Neuronal stem cell (in vitro differentiated cells): ENCODE measurements around the gene TMEM187. TPM values are rescaled to one million over a fixed set of nuclear protein-coding genes. Genes with fewer than 3 reads are reported as not detected.

Source experiments
- DNase-seq: peaks from one replicate; pipeline ENCODE4 v3.0.0-alpha.2; 2013; ENCODE audit warnings: low spot score
- H2AFZ ChIP-seq: one replicate; pipeline ENCODE4 v1.6.1; 2013; ENCODE audit warnings: mild to moderate bottlenecking, low read length, inconsistent platforms
- H2AK5ac ChIP-seq: 2 replicates; pipeline ENCODE4 v1.6.1; 2013; ENCODE audit warnings: low read depth, mild to moderate bottlenecking, inconsistent platforms, low read length, moderate library complexity, mixed read lengths
- H2BK120ac ChIP-seq: 2 replicates; pipeline ENCODE4 v1.6.1; 2013; ENCODE audit warnings: low read depth, mild to moderate bottlenecking, inconsistent platforms, low read length, moderate library complexity, mixed read lengths
- H2BK12ac ChIP-seq: one replicate; pipeline ENCODE4 v1.6.1; 2013; ENCODE audit warnings: low read length, inconsistent platforms
- H2BK15ac ChIP-seq: 2 replicates; pipeline ENCODE4 v1.6.1; 2013; ENCODE audit warnings: mild to moderate bottlenecking, low read length, inconsistent platforms, mixed read lengths
- H2BK5ac ChIP-seq: one replicate; pipeline ENCODE4 v1.6.1; 2013; ENCODE audit warnings: inconsistent platforms, mild to moderate bottlenecking, low read length, moderate library complexity
- H3K14ac ChIP-seq: one replicate; pipeline ENCODE4 v1.6.1; 2013; ENCODE audit warnings: low read length, inconsistent platforms
- H3K18ac ChIP-seq: 2 replicates; pipeline ENCODE4 v1.6.1; 2013; ENCODE audit warnings: low read length, inconsistent platforms
- H3K23ac ChIP-seq: 2 replicates; pipeline ENCODE4 v1.6.1; 2013; ENCODE audit warnings: low read depth, mild to moderate bottlenecking, mixed read lengths, low read length, inconsistent platforms; ENCODE audit not compliant: poor library complexity
- H3K27ac ChIP-seq: replicated peaks from 3 replicates; pipeline ENCODE4 v1.5.1; 2013; ENCODE audit warnings: low read length, inconsistent platforms
- H3K27me3 ChIP-seq, 3 experiments: 2 replicates each; pipeline ENCODE4 v1.6.1; 2013; ENCODE audit warnings: low read length in 3 of 3, mild to moderate bottlenecking in 2 of 3, inconsistent platforms in 1 of 3, low read depth in 1 of 3, mixed read lengths in 1 of 3, moderate library complexity in 1 of 3; ENCODE audit not compliant: control insufficient read depth in 3 of 3, insufficient read depth in 3 of 3
- H3K36me3 ChIP-seq, 2 donors: replicated peaks in 1 of 2; 2 replicates each; pipeline ENCODE4 v1.6.1; 2013; ENCODE audit warnings: low read length in 2 of 2; ENCODE audit not compliant: control insufficient read depth in 2 of 2, insufficient read depth in 2 of 2
- H3K4ac ChIP-seq: 2 replicates; pipeline ENCODE4 v1.6.1; 2013; ENCODE audit warnings: inconsistent platforms, mild to moderate bottlenecking, low read length, moderate library complexity
- H3K4me1 ChIP-seq, 2 donors: 1 replicate in 1 of 2; 2 replicates in 1 of 2; pipeline ENCODE4 v1.6.1; 2013; ENCODE audit warnings: low read length in 2 of 2, low read depth in 1 of 2; ENCODE audit not compliant: control insufficient read depth in 2 of 2, insufficient read depth in 1 of 2
- H3K4me2 ChIP-seq: one replicate; pipeline ENCODE4 v1.6.1; 2013; ENCODE audit warnings: mild to moderate bottlenecking, low read length, inconsistent platforms; ENCODE audit not compliant: insufficient read depth, poor library complexity, severe bottlenecking
- H3K4me3 ChIP-seq, 2 donors: 2 replicates each; pipeline ENCODE4 v1.5.1; 2013; ENCODE audit warnings: low read length in 2 of 2, mild to moderate bottlenecking in 2 of 2, inconsistent platforms in 1 of 2, moderate library complexity in 1 of 2
- H3K79me1 ChIP-seq: one replicate; pipeline ENCODE4 v1.6.1; 2013; ENCODE audit warnings: low read depth, mild to moderate bottlenecking, inconsistent platforms, low read length, moderate library complexity
- H3K9ac ChIP-seq: one replicate; pipeline ENCODE4 v1.6.1; 2013; ENCODE audit warnings: mild to moderate bottlenecking, low read depth, low read length, inconsistent platforms; ENCODE audit not compliant: poor library complexity
- H3K9me3 ChIP-seq, 2 donors: replicated peaks in 1 of 2; 2 replicates each; pipeline versions ENCODE3 to v1.6.1; 2013; ENCODE audit warnings: low read length in 2 of 2, mild to moderate bottlenecking in 2 of 2, inconsistent platforms in 1 of 2, low read depth in 1 of 2, mixed read lengths in 1 of 2, moderate library complexity in 1 of 2; ENCODE audit not compliant: control insufficient read depth in 2 of 2, insufficient read depth in 1 of 2
- H4K8ac ChIP-seq: one replicate; pipeline ENCODE4 v1.6.1; 2013; ENCODE audit warnings: low read depth, mild to moderate bottlenecking, inconsistent platforms, low read length, moderate library complexity
- H4K91ac ChIP-seq: one replicate; pipeline ENCODE4 v1.6.1; 2013; ENCODE audit warnings: low read length, low read depth, mild to moderate bottlenecking, inconsistent platforms; ENCODE audit not compliant: poor library complexity
- WGBS, 2 donors: extraction: QIAGEN DNeasy Blood & Tissue Kit; methylation state at CpG; one replicate each; pipeline ENCODE4 v1.1.7; 2013; ENCODE audit warnings: missing lambda C conversion rate in 2 of 2, mixed read lengths in 1 of 2; ENCODE audit not compliant: insufficient read length in 2 of 2, insufficient replicate concordance in 1 of 2; ENCODE audit errors: extremely low coverage in 2 of 2; 5-methylcytosine and 5-hydroxymethylcytosine counted together
- small RNA-seq: library from polyadenylated mRNA; stranded (forward); fragments of <200 nt; extraction: miRNeasy Mini kit (QIAGEN cat#:217004); gene quantifications from one replicate; pipeline ENCODE3, GENCODE V24; 2013; ENCODE audit not compliant: insufficient read depth

The TMEM187 gene

DNA sequence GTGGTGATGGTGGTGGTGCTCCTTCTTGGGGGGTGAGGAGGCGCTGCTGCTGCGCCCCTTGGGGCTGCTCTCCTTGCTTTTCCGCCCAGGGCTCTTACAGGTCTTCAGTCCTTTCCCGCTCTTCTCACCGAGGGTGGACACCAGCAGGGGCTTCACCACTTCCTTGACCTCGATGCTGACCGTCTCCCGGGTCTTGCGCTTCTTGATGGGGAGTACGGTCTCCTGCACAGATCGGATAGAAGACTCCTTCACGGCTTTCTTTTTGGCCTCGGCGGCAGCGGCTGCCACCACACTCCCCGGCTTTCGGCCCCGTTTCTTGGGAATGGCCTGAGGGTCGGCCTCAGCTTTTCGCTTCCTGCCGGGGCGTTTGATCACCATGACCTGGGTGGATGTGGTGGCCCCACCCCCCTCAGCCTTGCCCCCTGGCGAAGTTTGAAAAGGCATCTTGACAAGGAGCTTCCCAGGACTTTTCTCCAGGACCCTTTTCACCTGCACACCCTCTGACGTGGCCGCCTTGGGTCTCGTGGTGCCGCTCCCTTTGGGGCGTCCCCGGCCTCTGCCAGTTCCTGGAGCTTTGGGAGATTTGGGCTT is 58.3 kb downstream of the TMEM187 start:
- Histone ChIP-seq H3K79me1 (no peaks in the 10 kb centered on the region), H3K23ac (no peak overlapping the region), H3K27me3 (peaks cover 0 to 71% (median 0%) of the 10 kb centered on the region in 3 experiments), H3K4me3 (no peak overlapping the region), H3K9me3 (no peaks in the 10 kb centered on the region), H2BK5ac (no peak overlapping the region), H4K91ac (no peak overlapping the region), H2BK15ac (no peak overlapping the region), H3K14ac (no peak overlapping the region), H2AK5ac (no peak overlapping the region), H3K27ac (no peak overlapping the region), H4K8ac (no peak overlapping the region), H3K4me1 (peaks cover 0 to 3% of the 10 kb centered on the region in 2 donors), H3K4me2 (no peak overlapping the region), H3K18ac (no peak overlapping the region), H3K9ac (no peak overlapping the region), H2BK12ac (no peak overlapping the region), H2AFZ (no peak overlapping the region), H2BK120ac (no peak overlapping the region), H3K36me3 (peaks cover 13 to 84% of the 10 kb centered on the region in 2 donors), H3K4ac (no peak overlapping the region)
- no peak for DNase-seq
- WGBS, 2 donors = no CpG with 5 or more reads among the region's 29 CpGs

DNA sequence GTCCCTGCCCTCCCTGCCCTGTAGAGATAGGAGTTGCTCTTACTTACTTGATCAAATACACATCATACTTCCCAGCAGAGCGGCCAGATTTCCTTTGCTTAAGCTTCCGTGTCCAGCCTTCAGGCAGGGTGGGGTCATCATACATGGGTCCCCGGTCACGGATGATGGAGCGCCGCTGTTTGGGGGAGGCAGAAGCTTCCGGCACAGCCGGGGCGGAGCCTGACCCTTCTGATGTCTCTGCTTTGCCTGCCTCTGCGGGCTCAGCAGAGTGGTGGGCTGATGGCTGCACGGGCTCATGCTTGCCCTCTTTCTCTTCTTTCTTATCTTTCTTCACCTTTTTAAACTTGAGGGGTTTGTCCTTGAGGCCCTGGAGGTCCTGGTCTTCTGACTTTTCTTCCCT is 59.6 kb downstream of the TMEM187 start:
- H3K23ac ChIP-seq = no peak overlapping the region

GRCh38 chrX:154032653-154033052 is 60.1 kb downstream of the TMEM187 start:
- H4K91ac ChIP-seq = no peak overlapping the region
- no peak overlapping the region for H2AFZ ChIP-seq
- H3K79me1 ChIP-seq = no peaks in the 10 kb centered on the region
- no peak overlapping the region for H3K4me2 ChIP-seq
- H3K23ac ChIP-seq = no peak overlapping the region
- no peak overlapping the region for H3K27ac ChIP-seq
- no peak overlapping the region for H3K4me3 ChIP-seq
- no peak overlapping the region for H3K18ac ChIP-seq
- H3K9me3 ChIP-seq = no peaks in the 10 kb centered on the region
- H2BK15ac ChIP-seq = no peak overlapping the region
- peaks cover 0 to 53% (median 0%) of the 10 kb centered on the region in 3 experiments for H3K27me3 ChIP-seq
- H3K9ac ChIP-seq = peak overlapping the region; percentile 3
- H3K4me1 ChIP-seq = peaks cover 0 to 3% of the 10 kb centered on the region in 2 donors
- WGBS, 2 donors = no CpG with 5 or more reads among the region's 9 CpGs
- H4K8ac ChIP-seq = no peak overlapping the region
- H3K4ac ChIP-seq = no peak overlapping the region
- no peak overlapping the region for H2BK5ac ChIP-seq
- H2AK5ac ChIP-seq = no peak overlapping the region
- H3K36me3 ChIP-seq = peaks cover 10 to 69% of the 10 kb centered on the region in 2 donors
- no peak for DNase-seq
- H2BK120ac ChIP-seq = no peak overlapping the region
- H2BK12ac ChIP-seq = no peak overlapping the region
- no peak overlapping the region for H3K14ac ChIP-seq

More for the DNA sequence above, 59.6 kb downstream of the TMEM187 start:
- DNase-seq = no peak
- Histone ChIP-seq H2BK5ac (no peak overlapping the region), H3K4me3 (no peak overlapping the region), H2BK15ac (no peak overlapping the region), H3K14ac (no peak overlapping the region), H3K18ac (no peak overlapping the region), H3K79me1 (no peaks in the 10 kb centered on the region), H3K36me3 (peaks cover 10 to 74% of the 10 kb centered on the region in 2 donors), H3K4me1 (peaks cover 0 to 3% of the 10 kb centered on the region in 2 donors), H2BK120ac (no peak overlapping the region), H2BK12ac (no peak overlapping the region), H4K91ac (no peak overlapping the region), H3K4me2 (no peak overlapping the region), H3K9ac (no peak overlapping the region), H3K27me3 (peaks cover 0 to 58% (median 0%) of the 10 kb centered on the region in 3 experiments), H3K9me3 (no peaks in the 10 kb centered on the region), H2AK5ac (no peak overlapping the region), H3K4ac (no peak overlapping the region), H3K27ac (no peak overlapping the region), H2AFZ (no peak overlapping the region), H4K8ac (no peak overlapping the region)
- no CpG with 5 or more reads among the region's 11 CpGs for WGBS, 2 donors

Small RNA genes lying within 50 kb of the gene (small RNA-seq; reads per million reads assigned to genes)
- gene MIR3202-1 = not detected
